HepG2 (cell line): Measurements from ENCODE around the gene SIX4. TPM values are rescaled to one million over a fixed set of nuclear protein-coding genes. Genes with fewer than 3 reads are reported as not detected.

Source experiments
- FOXA1 ChIP-seq, 2 experiments: fragments of 450-650 bp in 1 of 2; sonication (generic) in 1 of 2; formaldehyde crosslinking in 1 of 2; IDR thresholded peaks; 2 replicates each; pipeline versions ENCODE4 v1.4.0 to v1.6.1; 2016 to 2020; ENCODE audit warnings: missing genetic modification reagents in 1 of 2
- FOXP4 ChIP-seq: sonication (generic); formaldehyde crosslinking; IDR thresholded peaks from 2 replicates; pipeline ENCODE4 v1.4.0; 2020; ENCODE audit warnings: missing genetic modification reagents
- HOXA5 ChIP-seq: sonication (generic); formaldehyde crosslinking; IDR thresholded peaks from 2 replicates; pipeline ENCODE4 v1.4.0; 2020; ENCODE audit warnings: missing genetic modification reagents
- MIXL1 ChIP-seq: IDR thresholded peaks from 2 replicates; pipeline ENCODE4 v1.6.1; 2016
- MTA1 ChIP-seq: sonication (generic); formaldehyde crosslinking; IDR thresholded peaks from 2 replicates; pipeline ENCODE4 v1.4.0; 2020; ENCODE audit warnings: missing genetic modification reagents, mild to moderate bottlenecking, borderline replicate concordance
- MXD1 ChIP-seq: sonication (generic); formaldehyde crosslinking; IDR thresholded peaks from 2 replicates; pipeline ENCODE4 v1.4.0; 2020; ENCODE audit warnings: mild to moderate bottlenecking, missing genetic modification reagents
- NBN ChIP-seq: fragments of 450-650 bp; conservative IDR thresholded peaks from 2 replicates; pipeline ENCODE4 v1.6.1; 2017
- RCOR2 ChIP-seq: IDR thresholded peaks from 2 replicates; pipeline ENCODE4 v1.6.1; 2016; ENCODE audit warnings: missing biosample characterization, missing genetic modification reagents
- REPIN1 ChIP-seq: sonication (generic); formaldehyde crosslinking; IDR thresholded peaks from 2 replicates; pipeline ENCODE4 v1.8.0; 2022; ENCODE audit warnings: missing genetic modification reagents, low read depth, mild to moderate bottlenecking, borderline replicate concordance
- REST ChIP-seq, 2 experiments: IDR thresholded peaks; 2 replicates each; pipeline ENCODE4 v1.6.1; 2011 to 2012; ENCODE audit warnings: low read length in 2 of 2, borderline replicate concordance in 1 of 2, low read depth in 1 of 2, mild to moderate bottlenecking in 1 of 2, moderate library complexity in 1 of 2
- RXRB ChIP-seq: IDR thresholded peaks from 2 replicates; pipeline ENCODE4 v1.6.1; 2016; ENCODE audit warnings: borderline replicate concordance, missing genetic modification reagents, missing compliant biosample characterization
- TGIF2 ChIP-seq: IDR thresholded peaks from 2 replicates; pipeline ENCODE4 v1.6.1; 2016; ENCODE audit warnings: control low read depth, missing compliant biosample characterization
- ZBTB26 ChIP-seq: IDR thresholded peaks from 2 replicates; pipeline ENCODE4 v1.6.1; 2016; ENCODE audit warnings: missing compliant biosample characterization, missing genetic modification reagents, borderline replicate concordance
- ZBTB38 ChIP-seq: sonication (generic); formaldehyde crosslinking; IDR thresholded peaks from 2 replicates; pipeline ENCODE4 v1.5.1; 2020; ENCODE audit warnings: mild to moderate bottlenecking, missing genetic modification reagents
- ZEB1 ChIP-seq: IDR thresholded peaks from 2 replicates; pipeline ENCODE4 v1.6.1; 2012; ENCODE audit warnings: mild to moderate bottlenecking, low read depth, inconsistent platforms; ENCODE audit not compliant: insufficient replicate concordance
- ZFYVE20 ChIP-seq: sonication (generic); formaldehyde crosslinking; IDR thresholded peaks from 2 replicates; pipeline ENCODE4 v1.8.0; 2023; ENCODE audit warnings: low read depth, mild to moderate bottlenecking, moderate library complexity, missing genetic modification reagents, borderline replicate concordance
- ZGPAT ChIP-seq: IDR thresholded peaks from 2 replicates; pipeline ENCODE4 v1.6.1; 2016; ENCODE audit warnings: mild to moderate bottlenecking
- ZNF333 ChIP-seq: sonication (generic); formaldehyde crosslinking; IDR thresholded peaks from 2 replicates; pipeline ENCODE4 v1.4.0; 2020; ENCODE audit warnings: mild to moderate bottlenecking, missing genetic modification reagents, borderline replicate concordance
- ZNF546 ChIP-seq: sonication (generic); formaldehyde crosslinking; conservative IDR thresholded peaks from 2 replicates; pipeline ENCODE4 v1.8.1; 2023; ENCODE audit warnings: mild to moderate bottlenecking, missing genetic modification reagents
- ZNF557 ChIP-seq: sonication (generic); formaldehyde crosslinking; IDR thresholded peaks from 2 replicates; pipeline ENCODE4 v1.4.0; 2020; ENCODE audit warnings: missing genetic modification reagents
- ZNF792 ChIP-seq: IDR thresholded peaks from 2 replicates; pipeline ENCODE4 v1.6.1; 2016
- ZNF841 ChIP-seq: sonication (generic); formaldehyde crosslinking; IDR thresholded peaks from 2 replicates; pipeline ENCODE4 v1.8.1; 2023; ENCODE audit warnings: missing genetic modification reagents, borderline replicate concordance
- ZNF878 ChIP-seq: sonication (generic); formaldehyde crosslinking; IDR thresholded peaks from 2 replicates; pipeline ENCODE4 v1.8.1; 2023; ENCODE audit warnings: mild to moderate bottlenecking, missing genetic modification reagents, moderate library complexity
- polyA plus RNA-seq, 8 experiments: library from polyadenylated mRNA; depleted of rRNA in 3 of 8; stranded (reverse) in 7 of 8; unstranded in 1 of 8; fragments of >200 nt; fragmentation: Illumina TruSeq in 4 of 8; extraction: Trizol in 4 of 8; gene quantifications; 2 replicates each; pipeline versions ENCODE4 v1.2.1 to v1.2.3, GENCODE V29; 2011 to 2016; ENCODE audit warnings: low read depth in 4 of 8, missing spikeins in 1 of 8, mixed read lengths in 1 of 8; ENCODE audit not compliant: insufficient read depth in 1 of 8
- total RNA-seq, 5 experiments: library from RNA; depleted of rRNA; stranded (reverse); fragments of >200 nt; fragmentation: Illumina TruSeq; extraction: Trizol; gene quantifications; 2 replicates each; pipeline ENCODE4 v1.2.3, GENCODE V29; 2016; ENCODE audit warnings: low read depth in 1 of 5

SIX4 gene
- total and polyA plus RNA-seq, 2 of the 13 experiments (the other 11 are each of a cell fraction or from before 2014, with no cell fraction given) = 5.0 to 6.0 TPM

GRCh38 chr14:60665177-60665550, 59.0 kb downstream of the SIX4 start (continued):
- TF ChIP-seq ZGPAT (CRISPR knock-in tag) (peak; percentile 26; the same call in 1 of the 2 replicates), ZBTB38 (CRISPR knock-in tag) (no peak), ZBTB26 (CRISPR knock-in tag) (no peak), FOXA1 (IDR thresholded peaks at IDR 0.05) (0 out of 2 replicates have a peak, but pooled peaks have one; percentile 11), FOXA1 (CRISPR knock-in tag; IDR thresholded peaks at IDR 0.05) (peak; percentile 72), ZNF841 (CRISPR knock-in tag) (no peak), REST (IDR thresholded peaks at IDR 0.05; ENCODE audit: borderline replicate concordance in 1 of 2, low read depth in 1 of 2, low read length in 2 of 2) (no peak), ZEB1 (no peak), ZNF878 (CRISPR knock-in tag) (peak; percentile 45; the same call in 1 of the 2 replicates), ZNF557 (no peak), FOXP4 (CRISPR knock-in tag) (peak; percentile 61), NBN (no peak), REPIN1 (CRISPR knock-in tag) (0 out of 2 replicates have a peak, but pooled peaks have one; percentile 28), ZNF546 (CRISPR knock-in tag) (no peak), RCOR2 (CRISPR knock-in tag) (peak; percentile 59; the same call in 1 of the 2 replicates), ZFYVE20 (CRISPR knock-in tag) (no peak), MIXL1 (CRISPR knock-in tag) (0 out of 2 replicates have a peak, but pooled peaks have one; percentile 75), HOXA5 (CRISPR knock-in tag) (no peak), RXRB (peak; percentile 75; the same call in 1 of the 2 replicates), ZNF792 (CRISPR knock-in tag) (0 out of 2 replicates have a peak, but pooled peaks have one; percentile 42), TGIF2 (CRISPR knock-in tag) (0 out of 2 replicates have a peak, but pooled peaks have one; percentile 29), MXD1 (CRISPR knock-in tag) (no peak), MTA1 (CRISPR knock-in tag) (no peak), ZNF333 (CRISPR knock-in tag) (no peak)
